ENCODE measurements around the gene DGKI.

DGKI gene

DNA sequence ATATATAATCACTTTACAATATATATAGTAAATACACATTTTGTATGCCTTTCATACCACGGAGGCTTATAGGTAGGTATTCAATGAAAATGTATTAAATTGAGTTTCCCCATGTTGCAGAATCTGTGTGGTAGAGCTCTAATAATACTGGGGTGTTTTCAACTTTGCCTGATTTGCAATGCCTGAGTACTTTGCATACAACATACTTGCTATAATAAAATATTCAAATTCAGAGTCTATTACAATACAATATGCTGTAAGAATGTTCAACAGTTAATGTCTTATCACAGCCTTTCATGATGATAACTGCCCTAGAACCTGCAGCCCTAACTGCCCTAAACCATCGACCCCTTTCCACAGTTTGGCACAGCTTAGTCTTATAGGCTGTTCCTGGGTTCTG is 114.6 kb downstream of the DGKI start:
- TF ChIP-seq GATA3 (IDR thresholded peaks at IDR 0.05; ENCODE audit: low read depth, low read length): no peak
- TF ChIP-seq GATA2 (IDR thresholded peaks at IDR 0.05; ENCODE audit: low read depth, low read length): no peak

DNA sequence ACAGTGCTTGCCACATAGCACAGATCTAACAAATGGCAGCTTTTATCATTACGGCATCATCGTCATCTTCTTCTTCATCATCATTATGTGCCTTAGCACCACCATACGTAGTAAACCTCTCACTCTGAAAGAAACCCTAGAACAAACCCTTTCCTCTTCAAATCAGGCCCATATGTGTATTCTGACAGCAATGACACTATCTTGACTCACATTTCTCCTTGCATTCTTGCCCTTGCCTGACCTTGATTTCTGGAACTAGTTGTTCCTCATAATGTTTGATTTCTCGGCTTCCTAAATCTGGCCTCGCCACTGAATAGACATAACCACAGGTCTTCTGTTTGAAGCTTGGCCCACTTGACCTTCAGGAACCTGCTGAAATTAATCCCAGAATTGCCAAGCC is 115.3 kb downstream of the DGKI start:
- no peak for TF ChIP-seq GATA3 (IDR thresholded peaks at IDR 0.05; ENCODE audit: low read depth, low read length)
- no peak for TF ChIP-seq GATA2 (IDR thresholded peaks at IDR 0.05; ENCODE audit: low read depth, low read length)

DNA sequence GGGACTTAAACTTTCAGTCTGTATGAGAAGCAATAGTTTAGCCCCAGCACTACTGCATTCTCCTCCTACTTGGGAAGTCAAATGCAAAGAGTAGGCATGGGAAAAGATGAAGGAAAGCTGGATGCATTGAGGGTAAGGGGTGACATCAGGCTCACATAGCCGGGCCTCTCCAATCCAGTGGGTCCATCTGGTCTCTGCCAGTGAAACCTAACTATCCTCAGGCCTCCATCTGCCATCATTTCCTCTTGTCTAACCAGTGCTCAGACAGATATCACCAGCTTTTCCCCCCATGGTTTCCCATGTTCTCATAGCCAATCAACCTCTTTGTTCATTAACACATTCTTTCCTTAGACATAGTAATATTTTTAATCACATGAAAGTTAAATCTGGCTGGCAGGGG is 118.3 kb downstream of the DGKI start:
- no peak for TF ChIP-seq GATA2 (IDR thresholded peaks at IDR 0.05; ENCODE audit: low read depth, low read length)

- no peak for TF ChIP-seq GATA3 (IDR thresholded peaks at IDR 0.05; ENCODE audit: low read depth, low read length)
- TF ChIP-seq GATA2 (IDR thresholded peaks at IDR 0.05; ENCODE audit: low read depth, low read length): no peak
These were observed 119.4 kb downstream of the DGKI start for GRCh38 chr7:137727413-137727812.

GRCh38 chr7:137718355-137718754 is 128.4 kb downstream of the DGKI start:
- no peak for TF ChIP-seq GATA3 (IDR thresholded peaks at IDR 0.05; ENCODE audit: low read depth, low read length)
- no peak for TF ChIP-seq GATA2 (IDR thresholded peaks at IDR 0.05; ENCODE audit: low read depth, low read length)

DNA sequence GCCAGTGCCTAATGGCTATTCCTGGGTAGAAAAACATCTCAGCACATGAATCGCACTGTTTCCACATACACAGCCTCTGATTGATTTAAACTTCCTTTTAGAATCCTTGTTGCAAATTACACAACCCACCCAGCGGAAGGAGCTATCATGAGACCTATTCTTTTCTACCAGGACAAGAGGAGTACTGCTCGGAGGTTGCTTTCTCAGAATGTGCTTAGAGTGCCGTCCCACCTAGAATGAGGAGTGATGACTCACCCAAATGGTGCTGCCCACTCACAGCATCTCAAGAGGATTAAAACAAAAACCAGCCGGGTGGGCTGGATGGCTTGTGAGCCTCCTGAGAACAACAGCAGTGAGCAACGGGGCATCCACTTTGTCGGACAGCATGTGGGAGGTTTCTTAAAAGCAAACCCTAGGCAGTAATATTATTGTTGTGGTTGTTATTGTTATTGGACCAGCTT is 128.9 kb downstream of the DGKI start:
- TF ChIP-seq GATA2 (IDR thresholded peaks at IDR 0.05; ENCODE audit: low read depth, low read length) (no peak), GATA3 (IDR thresholded peaks at IDR 0.05; ENCODE audit: low read depth, low read length) (no peak)

GRCh38 chr7:137717045-137717444 is 129.7 kb downstream of the DGKI start:
- no peak for TF ChIP-seq GATA2 (IDR thresholded peaks at IDR 0.05; ENCODE audit: low read depth, low read length)
- TF ChIP-seq GATA3 (IDR thresholded peaks at IDR 0.05; ENCODE audit: low read depth, low read length): no peak

DNA sequence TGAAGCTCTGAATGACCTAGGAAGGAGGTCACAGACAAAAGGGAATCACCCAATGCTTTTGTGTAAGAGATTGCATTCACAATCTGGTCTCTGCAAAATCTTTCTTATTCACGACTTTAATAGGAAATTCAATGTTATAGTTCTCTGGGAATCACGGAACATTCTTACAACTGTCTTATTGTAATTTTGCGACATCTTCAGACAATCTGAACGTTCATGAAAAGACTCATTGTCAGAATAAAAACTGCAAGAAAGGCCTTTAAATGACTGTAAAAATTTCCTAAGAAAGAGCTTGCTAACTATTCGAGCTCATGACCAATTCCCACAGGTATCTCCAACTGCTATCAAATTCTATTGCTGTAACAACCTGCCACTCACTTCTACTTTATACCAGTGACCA is 130.7 kb downstream of the DGKI start:
- TF ChIP-seq GATA3 (IDR thresholded peaks at IDR 0.05; ENCODE audit: low read depth, low read length): no peak
- no peak for TF ChIP-seq GATA2 (IDR thresholded peaks at IDR 0.05; ENCODE audit: low read depth, low read length)

GRCh38 chr7:137715533-137715932 is 131.2 kb downstream of the DGKI start:
- no peak for TF ChIP-seq GATA2 (IDR thresholded peaks at IDR 0.05; ENCODE audit: low read depth, low read length)
- no peak for TF ChIP-seq GATA3 (IDR thresholded peaks at IDR 0.05; ENCODE audit: low read depth, low read length)

DNA sequence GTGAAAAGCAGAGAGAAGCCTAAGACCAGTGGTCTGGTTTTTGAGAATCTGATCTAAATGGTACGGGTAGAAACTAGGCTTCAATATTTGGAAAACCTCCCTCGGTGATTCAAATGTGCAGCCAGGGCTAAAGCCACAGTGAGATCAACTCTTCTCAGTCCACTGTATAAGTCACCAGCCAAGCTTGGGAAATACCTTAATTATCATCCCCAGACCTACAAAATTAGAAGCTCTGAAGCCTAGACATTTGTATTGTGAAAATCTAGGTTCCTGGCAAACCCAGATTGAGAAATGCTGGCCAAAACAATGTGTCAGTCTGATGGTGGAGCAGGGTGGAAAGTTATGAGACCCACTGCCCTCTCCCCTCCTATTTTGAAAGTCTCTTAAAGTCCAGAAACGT is 131.7 kb downstream of the DGKI start:
- TF ChIP-seq GATA2 (IDR thresholded peaks at IDR 0.05; ENCODE audit: low read depth, low read length) (no peak), GATA3 (IDR thresholded peaks at IDR 0.05; ENCODE audit: low read depth, low read length) (no peak)

DNA sequence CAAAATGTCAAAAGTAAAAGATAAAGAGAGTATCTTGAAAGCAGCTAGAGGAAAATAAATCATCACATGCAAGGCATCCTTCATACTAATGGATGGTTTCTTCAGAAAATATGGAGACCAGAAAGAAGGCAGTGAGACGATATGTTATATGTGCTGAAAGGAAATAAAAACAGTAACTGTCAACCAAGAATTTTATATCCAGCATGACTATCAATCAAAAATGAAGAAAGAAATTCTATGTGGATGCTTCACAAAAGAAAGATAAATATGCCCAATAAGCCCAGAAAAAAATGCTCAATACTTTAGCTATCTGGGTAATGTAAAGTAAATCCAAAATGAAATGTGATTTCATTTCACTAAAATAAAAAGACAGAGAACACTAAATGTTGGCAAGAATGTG is 142.1 kb downstream of the DGKI start:
- no peak for TF ChIP-seq GATA3 (IDR thresholded peaks at IDR 0.05; ENCODE audit: low read depth, low read length)
- TF ChIP-seq GATA2 (IDR thresholded peaks at IDR 0.05; ENCODE audit: low read depth, low read length): no peak

- TF ChIP-seq GATA3 (IDR thresholded peaks at IDR 0.05; ENCODE audit: low read depth, low read length) (no peak), GATA2 (IDR thresholded peaks at IDR 0.05; ENCODE audit: low read depth, low read length) (no peak)
These were observed 143.3 kb downstream of the DGKI start for GRCh38 chr7:137703291-137704010.

GRCh38 chr7:137696988-137697387 is 149.8 kb downstream of the DGKI start:
- TF ChIP-seq GATA3 (IDR thresholded peaks at IDR 0.05; ENCODE audit: low read depth, low read length) (no peak), GATA2 (IDR thresholded peaks at IDR 0.05; ENCODE audit: low read depth, low read length) (no peak)

DNA sequence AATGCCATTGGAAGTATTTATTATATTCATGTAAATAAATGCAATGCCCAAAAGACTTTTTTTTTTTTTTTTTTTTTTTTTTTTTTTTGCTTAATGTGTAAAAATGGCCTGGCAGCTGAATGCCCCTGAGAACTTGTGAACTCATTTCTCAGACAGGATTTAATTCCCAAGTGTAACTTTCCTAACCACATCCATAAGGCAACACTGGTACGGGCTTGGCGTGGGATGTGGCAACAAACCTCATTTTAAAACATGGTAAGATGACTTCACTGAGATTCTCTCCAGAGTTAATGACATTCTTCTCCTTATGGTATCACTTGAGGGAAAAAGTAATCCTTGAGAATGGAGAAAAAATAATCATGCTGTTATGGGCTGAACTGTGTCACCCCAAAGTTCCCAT is 150.4 kb downstream of the DGKI start:
- TF ChIP-seq GATA3 (IDR thresholded peaks at IDR 0.05; ENCODE audit: low read depth, low read length) (no peak), GATA2 (IDR thresholded peaks at IDR 0.05; ENCODE audit: low read depth, low read length) (no peak)

- TF ChIP-seq GATA3 (IDR thresholded peaks at IDR 0.05; ENCODE audit: low read depth, low read length): no peak
- TF ChIP-seq GATA2 (IDR thresholded peaks at IDR 0.05; ENCODE audit: low read depth, low read length): no peak
These were observed 150.8 kb downstream of the DGKI start for GRCh38 chr7:137695942-137696341.

- TF ChIP-seq GATA3 (IDR thresholded peaks at IDR 0.05; ENCODE audit: low read depth, low read length) (no peak), GATA2 (IDR thresholded peaks at IDR 0.05; ENCODE audit: low read depth, low read length) (no peak)
These were observed 151.3 kb downstream of the DGKI start for GRCh38 chr7:137695494-137695893.

Measured in SH-SY5Y (cell line).